SHP77 (cell line): Measurements from ENCODE around the gene RORC.

Experiments
- DNase-seq, 2 experiments: peaks; one replicate each; lab custom pipeline; 2025; lab: John Stamatoyannopoulos, UW

RORC gene

GRCh38 chr1:151847867-151848596 lies 16.4 kb upstream of the RORC start:
- no peak for DNase-seq

- no peak for DNase-seq
Measured at GRCh38 chr1:151846686-151847237, 15.2 kb upstream of the RORC start.

DNA sequence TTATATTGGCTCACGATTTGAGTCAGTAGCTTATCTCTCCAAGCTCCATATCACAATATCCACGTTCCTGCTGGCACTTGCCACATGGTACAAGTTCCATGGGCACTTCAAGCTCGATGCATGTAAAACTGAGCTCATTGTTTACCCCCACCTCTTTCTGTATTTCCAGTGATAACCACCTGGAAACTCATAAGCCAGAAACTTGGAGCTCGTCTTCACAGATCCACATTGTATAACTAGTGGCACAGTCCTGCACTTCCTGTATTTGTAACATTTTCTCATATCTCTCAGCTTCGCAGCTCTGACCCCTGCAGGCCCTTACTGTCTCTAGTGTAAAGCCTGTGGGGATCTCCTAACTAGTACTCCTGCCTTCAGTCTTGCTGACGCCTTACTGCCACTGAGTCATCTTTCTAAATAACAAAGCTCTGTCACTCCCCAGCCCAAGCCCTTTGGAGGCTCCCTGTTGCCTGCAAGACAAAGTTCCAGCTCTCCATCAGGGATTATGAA lies 14.5 kb upstream of the RORC start:
- DNase-seq: no peak

- DNase-seq: no peak
Measured at GRCh38 chr1:151843398-151843797, 11.8 kb upstream of the RORC start.

DNA sequence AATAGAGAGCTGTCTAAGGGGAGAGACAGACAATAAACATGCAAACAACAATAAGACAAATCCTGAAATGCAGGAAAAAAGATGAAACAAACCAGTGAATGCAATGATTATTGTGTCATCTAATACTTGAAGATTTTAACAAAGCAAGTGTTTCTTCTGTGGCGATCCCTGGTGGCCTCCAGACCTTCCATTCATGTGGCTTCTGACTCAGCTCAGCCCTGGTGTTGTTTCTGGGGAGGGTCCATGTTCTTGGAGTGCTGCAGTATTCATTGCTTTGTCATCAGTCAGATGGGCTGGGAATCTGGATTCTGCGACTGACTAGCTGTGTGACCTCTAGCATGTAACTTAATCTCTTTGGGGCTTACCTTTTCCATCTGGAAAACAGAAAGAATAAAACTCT lies 9.5 kb upstream of the RORC start:
- DNase-seq: no peak

DNA sequence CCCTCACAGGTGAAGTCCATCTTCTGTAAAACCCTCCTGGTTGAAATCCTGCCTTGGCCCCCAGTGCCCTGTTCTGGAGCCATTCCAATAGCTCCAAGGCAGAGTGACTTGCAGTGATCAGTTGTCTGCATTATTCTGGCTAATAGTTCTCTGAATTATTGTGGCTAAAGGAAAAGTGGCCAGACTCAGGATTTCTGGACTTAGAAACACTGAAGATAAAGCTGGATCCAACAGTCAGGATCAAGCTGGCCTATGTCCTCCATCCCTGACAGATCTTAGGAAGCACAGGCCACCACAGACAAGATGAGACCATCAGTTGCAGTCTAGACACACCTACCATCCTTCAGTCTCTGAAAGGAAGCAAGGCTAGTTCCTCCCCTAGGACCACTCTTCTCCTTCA lies 8.8 kb upstream of the RORC start:
- no peak for DNase-seq

- peak; percentile 69 to 77 for DNase-seq
Measured at GRCh38 chr1:151839457-151840403, 8.1 kb upstream of the RORC start, which contains the start of gene C2CD4D. Gene C2CD4D, minus strand, starts transcription at chr1:151839820. Its CDS starts 831 bp downstream, at chr1:151838989.

DNA sequence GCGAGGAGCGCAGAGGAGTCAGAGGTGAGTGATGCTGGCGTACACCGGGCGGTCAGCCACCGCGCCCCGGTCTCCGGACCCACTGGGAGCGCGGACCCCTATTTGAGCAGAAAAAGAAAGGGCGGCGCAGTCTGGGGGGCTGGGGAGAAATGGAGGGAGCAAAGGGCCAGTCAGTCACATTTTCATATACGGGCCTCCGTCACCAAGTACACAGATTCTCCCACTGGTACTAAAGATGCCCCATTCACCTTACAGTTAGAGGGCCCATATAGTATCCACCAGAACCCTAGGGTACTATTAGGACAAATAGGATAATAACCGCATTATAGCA lies 7.4 kb upstream of the RORC start:
- DNase-seq: no peak

- no peak for DNase-seq
Measured at GRCh38 chr1:151838222-151839081, 6.8 kb upstream of the RORC start.

DNA sequence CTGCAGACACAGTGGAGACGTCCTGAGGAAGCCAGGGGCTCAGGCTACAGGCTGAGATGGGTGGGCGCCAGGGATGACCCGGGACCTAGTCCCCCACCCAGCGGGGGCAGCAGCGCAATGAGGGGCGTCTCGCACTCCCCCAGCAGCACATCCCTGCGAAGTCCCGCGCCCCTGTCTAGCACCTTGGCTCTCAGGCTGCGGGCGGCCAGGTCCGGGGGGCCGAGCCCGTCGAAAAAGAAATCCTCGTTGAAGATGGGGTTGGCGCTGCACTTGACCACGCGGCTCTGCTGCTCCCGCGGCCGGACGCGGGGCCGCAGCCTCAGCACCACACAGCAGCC lies 6.3 kb upstream of the RORC start:
- DNase-seq: no peak

DNA sequence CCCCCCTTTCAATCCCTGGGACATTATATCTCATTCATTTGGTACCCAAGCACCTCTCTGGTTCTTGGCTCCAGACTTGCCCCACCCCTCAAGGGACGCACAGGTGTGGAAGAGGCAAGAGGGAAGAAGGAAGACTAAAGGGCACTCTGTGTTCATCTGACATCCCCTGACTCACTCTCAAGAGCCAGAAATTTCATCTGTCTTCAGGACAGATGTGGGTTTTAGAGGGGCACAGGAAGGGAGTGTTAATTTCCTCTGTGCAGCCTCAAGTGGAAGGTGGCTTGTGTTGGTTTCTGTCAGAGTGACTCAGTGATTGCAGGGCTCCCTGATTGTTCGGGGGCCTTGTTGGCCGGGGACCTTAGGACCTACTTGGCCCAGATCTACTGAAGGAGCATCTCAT lies 5.6 kb upstream of the RORC start:
- no peak for DNase-seq

- no peak for DNase-seq
Measured at GRCh38 chr1:151835596-151835995, 4.0 kb upstream of the RORC start.

DNA sequence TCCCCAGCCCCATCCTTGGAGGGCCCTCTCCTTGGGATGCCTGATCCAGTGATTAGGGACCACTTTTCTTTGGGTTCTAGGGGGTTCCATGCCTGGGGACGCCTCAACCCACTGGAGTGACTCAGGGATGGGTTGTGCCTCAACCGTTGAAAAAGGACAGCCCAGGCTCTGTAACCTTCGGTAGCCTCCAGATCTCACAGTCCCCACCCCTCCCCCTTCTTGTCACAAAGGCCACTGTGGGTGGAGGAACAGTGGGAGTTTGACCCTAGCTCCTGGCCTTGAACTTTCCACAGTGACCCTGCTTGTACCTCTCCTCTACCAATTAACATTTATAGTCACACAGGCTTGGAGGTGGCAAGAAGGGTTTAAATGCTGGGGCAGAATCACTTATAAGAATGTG lies 2.6 kb upstream of the RORC start:
- no peak for DNase-seq

GRCh38 chr1:151833172-151833900 lies 1.7 kb upstream of the RORC start:
- no peak for DNase-seq

DNA sequence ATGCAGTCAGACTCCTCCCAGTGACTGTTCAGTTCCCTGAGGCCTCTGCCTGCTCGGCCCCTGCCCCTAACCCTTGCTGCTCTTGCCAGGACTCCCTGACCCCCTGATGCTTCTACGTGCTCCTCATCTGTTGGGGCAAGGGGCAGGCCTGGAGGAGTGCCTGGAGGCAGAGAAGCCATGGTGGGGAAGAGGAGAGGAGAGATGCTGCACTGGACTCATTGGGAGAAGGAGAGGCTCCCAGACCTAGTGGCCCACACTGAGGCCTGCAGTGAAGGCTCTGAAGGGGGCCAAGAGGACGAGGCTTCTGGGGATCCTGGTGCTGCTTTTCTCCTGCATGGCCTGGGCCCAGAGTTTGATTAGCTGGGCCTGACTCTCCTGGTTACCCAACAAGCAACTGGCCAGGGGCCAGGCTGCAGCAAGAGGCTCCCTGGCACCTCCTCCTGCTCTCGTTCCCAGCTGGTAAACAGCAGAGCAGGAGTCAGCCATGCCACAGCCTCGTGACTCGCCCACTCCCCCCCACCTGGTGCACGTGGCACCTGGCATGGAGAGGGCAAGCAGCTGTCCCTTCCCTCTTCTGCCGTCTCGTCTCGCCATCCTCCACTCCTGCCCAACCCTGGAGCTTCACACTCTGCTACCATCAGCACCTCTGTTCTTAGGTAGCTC lies 847 bp upstream of the RORC start:
- peak; percentile 96 to 98 for DNase-seq

- DNase-seq: no peak
Measured at GRCh38 chr1:151831256-151831591, 378 bp downstream of the RORC start.

GRCh38 chr1:151830055-151830454 lies 1.5 kb downstream of the RORC start:
- no peak for DNase-seq

DNA sequence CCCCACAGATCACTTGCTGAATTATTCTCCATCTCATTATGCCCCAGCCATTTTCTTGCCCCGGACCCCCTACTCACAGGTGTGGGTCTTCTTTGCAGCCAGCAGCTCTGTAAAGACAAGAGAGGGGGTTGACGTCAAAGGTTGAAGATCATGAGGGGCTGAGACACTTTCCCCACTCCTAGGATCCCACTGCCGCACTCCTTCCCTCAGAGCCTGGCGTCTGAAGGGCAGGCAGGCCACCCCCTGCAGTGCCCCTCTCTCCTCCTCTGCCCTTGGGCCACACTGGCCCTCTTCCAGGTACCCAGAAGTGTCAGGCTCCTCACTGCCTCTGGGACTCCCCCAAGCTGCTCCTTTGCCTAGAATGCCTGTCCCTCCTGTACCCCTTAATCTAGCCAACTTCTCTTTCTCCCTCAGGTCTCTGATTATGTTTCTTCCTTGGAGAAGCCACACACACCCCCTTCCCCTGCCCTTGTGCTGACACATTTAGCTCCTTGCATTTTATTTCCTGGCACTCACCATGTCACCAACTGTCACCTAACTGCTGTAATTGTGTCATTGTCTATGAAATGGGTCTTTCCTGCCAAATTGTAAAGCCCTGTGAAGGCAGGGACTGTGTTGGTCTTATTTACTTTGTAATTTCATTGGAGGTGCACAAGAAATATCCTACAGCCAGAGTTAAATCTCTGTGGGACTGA lies 2.1 kb downstream of the RORC start:
- no peak for DNase-seq

DNA sequence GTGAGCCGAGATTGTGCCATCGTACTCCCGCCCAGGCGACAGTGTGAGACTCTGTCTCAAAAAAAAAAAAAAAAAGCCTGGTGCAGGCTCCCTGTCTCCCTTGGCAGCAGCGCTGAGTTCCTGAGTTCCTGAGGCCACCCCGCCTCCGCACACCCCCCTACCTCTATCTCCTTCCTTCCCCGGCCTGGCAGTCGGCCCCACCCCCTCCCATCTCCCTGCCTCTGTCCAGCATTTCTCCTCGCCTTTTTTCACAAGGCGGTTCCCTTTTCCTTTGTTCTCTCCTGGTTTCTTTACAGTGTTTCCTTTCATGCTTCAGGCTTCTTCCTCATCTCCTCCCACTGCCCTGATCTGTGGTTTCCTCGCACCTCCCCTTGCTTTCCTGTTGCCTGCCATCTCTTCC lies 2.7 kb downstream of the RORC start:
- no peak for DNase-seq

DNA sequence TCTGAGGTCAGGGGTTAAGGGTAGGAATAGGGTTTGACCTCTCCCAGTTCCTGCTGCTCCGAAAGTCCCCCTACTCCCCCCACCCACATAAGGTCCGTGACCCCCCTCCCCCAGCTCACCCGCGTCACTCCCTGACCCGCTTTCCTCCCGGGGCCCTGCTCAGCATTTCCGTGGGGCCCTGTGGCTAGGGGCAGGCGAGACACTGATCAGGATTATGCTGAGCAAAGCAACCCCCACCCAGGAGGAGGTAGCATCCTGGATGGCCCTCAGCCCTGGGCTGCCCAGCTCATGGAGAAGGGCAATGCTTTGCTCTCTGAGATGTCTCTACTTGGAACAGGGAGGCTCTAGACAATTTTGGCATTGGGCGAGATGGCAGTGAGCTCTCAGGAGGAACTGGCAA lies 3.7 kb downstream of the RORC start:
- no peak for DNase-seq
